Peyer's patch (tissue), 4 donors: ENCODE measurements around the gene KRTAP5-5.

Experiments
- CTCF ChIP-seq, 6 experiments: fragments of 450-650 bp in 4 of 6; fragments of 200-600 bp in 2 of 6; sonication (generic) in 1 of 6; IDR thresholded peaks; one replicate each; pipeline ENCODE4 v1.5.1; 2017 to 2019; ENCODE audit warnings: antibody characterized with exemption in 6 of 6, mild to moderate bottlenecking in 3 of 6, moderate library complexity in 1 of 6
- POLR2A ChIP-seq, 2 donors: fragments of 450-650 bp; IDR thresholded peaks; one replicate each; pipeline ENCODE4 v1.5.1; 2017; ENCODE audit warnings: antibody characterized with exemption in 2 of 2, mild to moderate bottlenecking in 2 of 2, moderate library complexity in 2 of 2

GRCh38 chr11:1653541-1654387 lies 24.2 kb downstream of the KRTAP5-5 start:
- no peak for TF ChIP-seq CTCF (IDR thresholded peaks at IDR 0.05)
- no peak for TF ChIP-seq POLR2A (IDR thresholded peaks at IDR 0.05)
